ENCODE results near the gene MICA.
"Not testable (repeated sequence)": the region's sequence is repeated elsewhere in the genome, so short reads cannot be mapped to it uniquely, and the experiment has no call there.

MICA gene

DNA sequence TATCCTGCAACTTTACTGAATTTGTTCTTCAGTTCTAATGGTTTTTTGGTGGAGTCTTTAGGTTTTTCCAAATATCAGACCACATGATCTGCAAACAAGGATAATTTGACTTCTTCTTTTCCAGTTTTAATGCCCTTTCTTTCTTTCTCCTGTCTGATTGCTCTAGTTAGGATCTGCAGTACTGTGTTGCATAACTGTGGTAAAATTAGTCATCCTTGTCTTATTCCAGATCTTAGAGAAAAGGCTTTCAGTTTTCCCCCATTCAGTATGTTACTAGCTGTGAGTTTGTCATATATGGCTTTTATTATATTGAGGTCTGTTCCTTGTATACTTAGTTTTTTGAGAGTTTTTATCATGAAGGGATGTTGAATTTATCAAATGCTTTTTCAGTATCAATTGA is 4.3 kb downstream of the MICA start:
- in situ Hi-C loops (cut with HindIII; ENCODE audit: low sequenced_read_pairs): no loop called here

DNA sequence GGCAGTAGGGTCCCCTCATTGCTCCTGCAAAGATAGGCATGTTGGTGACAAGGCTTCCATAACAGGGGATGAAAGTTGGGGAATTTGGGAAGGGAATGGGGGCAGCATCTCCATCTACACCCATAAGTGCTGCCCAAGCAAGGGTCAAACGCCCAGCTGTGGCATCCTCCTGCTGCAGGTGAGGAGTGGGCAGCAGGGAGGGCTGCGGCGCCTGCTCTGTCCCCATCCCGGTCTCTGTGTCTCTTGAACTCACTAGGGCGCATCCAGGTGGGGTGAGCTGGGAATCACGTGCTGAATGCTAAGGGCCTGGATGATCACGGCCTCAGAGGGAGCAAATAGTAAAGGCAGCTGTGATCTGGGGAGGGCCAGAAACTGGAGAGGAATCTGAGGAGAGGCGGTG is 9.1 kb downstream of the MICA start:
- in situ Hi-C loops (cut with HindIII; ENCODE audit: low sequenced_read_pairs): no loop called here

GRCh38 chr6:31414148-31414770 is 10.9 kb downstream of the MICA start:
- in situ Hi-C loops (cut with HindIII; ENCODE audit: low sequenced_read_pairs): not testable (repeated sequence)

GRCh38 chr6:31414771-31415265 is 11.4 kb downstream of the MICA start:
- in situ Hi-C loops (cut with HindIII; ENCODE audit: low sequenced_read_pairs): no loop called here

DNA sequence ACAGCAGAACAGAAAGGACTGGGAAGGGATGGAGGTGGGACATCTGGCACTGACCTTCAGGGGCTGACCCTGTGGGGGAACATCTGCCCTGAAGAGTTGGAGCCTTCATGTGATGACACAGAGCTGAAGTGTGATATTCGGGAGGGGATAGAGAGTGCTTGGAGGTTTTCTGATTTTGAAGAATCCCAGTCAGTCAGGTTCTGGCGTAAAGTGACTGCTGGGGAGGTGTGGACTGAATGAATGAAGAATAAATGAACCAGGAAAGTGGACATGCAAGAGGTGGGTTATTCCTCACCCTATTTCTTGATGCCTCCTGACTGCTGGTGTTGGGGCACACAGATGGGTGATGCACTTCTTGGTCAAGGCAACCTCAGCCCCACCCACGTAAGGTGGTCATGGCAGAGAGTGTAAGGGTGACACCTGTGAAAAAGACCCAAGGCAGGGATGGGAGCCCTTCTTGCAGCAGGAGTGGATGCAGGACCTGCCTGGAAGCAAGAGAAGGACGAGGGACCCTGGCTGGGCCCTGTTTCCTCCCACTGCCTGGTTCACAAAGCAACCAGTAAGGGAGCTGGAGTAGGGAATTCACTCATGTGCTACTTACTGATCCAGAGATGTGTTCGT is 13.1 kb downstream of the MICA start:
- in situ Hi-C loops (cut with HindIII; ENCODE audit: low sequenced_read_pairs): no loop called here

GRCh38 chr6:31418251-31418650 is 14.9 kb downstream of the MICA start:
- in situ Hi-C loops (cut with HindIII; ENCODE audit: low sequenced_read_pairs): no loop called here

DNA sequence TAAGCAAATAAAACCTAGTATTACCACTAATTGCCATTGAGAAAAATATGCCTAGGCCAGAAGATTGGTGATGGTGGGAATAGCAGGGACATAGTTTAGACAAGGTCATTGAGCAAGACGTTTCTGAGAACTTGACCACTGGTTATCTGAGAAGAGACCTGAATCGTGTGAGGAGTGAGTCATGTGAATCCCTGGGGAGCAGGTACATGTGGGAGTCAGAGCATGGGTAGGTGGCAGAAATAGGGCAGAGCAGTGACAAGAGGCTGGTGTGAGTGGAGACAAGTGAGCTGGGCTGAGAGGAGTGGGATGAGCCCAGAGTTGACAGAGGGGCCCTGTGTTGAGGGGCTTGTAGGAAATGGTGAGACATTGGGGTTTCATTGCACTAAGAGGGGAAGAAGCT is 16.4 kb downstream of the MICA start:
- in situ Hi-C loops (cut with HindIII; ENCODE audit: low sequenced_read_pairs): no loop called here

GRCh38 chr6:31420546-31420945 is 17.2 kb downstream of the MICA start:
- in situ Hi-C loops (cut with HindIII; ENCODE audit: low sequenced_read_pairs): no loop called here

GRCh38 chr6:31422587-31422986 is 19.2 kb downstream of the MICA start:
- in situ Hi-C loops (cut with HindIII; ENCODE audit: low sequenced_read_pairs): no loop called here

DNA sequence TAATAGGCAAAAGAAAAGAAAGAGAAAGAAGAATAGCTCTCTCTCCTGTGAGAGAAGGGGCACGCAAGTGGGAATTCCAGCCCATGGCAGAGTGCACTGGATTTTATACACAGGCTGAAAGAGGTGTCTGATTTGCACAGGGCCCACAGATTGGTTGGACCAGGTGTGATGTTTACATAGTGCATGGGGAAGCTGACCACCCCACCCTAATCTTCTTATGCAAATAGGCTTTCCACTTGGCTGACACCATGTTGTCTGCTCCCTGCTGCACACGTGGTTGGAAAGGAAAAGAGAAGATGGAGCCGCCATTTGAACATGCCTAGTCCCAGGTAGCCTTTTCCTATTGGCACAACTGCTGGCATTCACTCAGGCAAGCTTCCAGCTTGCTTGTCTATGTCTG is 20.2 kb downstream of the MICA start:
- in situ Hi-C loops (cut with HindIII; ENCODE audit: low sequenced_read_pairs): no loop called here

DNA sequence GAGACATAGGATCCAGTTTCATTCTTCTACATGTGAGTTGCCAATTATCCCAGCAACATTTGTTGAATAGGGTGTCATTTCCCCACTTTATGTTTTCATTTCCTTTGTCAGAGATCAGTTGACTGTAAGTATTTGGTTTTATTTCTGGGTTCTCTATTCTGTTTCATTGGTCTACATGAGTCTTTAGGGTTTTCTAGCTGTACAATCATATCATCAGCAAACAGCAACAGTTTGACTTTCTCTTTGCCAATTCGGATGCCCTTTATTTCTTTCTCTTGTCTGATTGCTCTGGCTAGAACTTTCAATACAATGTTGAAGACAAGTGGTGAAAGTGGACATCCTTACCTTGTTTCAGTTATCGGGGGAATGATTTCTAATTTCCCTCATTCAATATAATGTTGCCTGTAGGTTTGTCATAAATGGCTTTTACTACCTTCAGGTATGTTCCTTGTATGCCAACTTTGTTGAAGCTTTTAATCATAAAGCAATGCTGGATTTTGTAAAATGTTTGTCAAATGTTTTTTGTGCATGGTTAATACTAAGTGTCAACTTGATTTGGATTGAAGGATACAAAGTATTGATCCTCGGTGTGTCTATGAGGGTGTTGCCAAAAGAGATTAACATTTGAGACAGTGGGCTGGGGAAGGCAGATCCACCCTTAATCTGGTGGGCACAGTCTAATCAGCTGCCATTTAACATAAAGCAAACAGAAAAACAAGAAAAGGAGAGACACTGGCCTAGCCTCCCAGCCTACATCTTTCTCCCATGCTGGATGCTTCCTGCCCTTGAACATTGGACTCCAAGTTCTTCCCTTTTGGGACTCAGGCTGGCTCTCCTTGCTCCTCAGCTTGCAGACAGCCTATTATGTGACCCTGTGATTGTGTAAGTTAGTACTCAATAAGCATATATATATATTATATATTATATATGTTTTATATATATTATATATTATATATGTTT is 23.3 kb downstream of the MICA start:
- in situ Hi-C loops (cut with HindIII; ENCODE audit: low sequenced_read_pairs): no loop called here

GRCh38 chr6:31430449-31430848 is 27.1 kb downstream of the MICA start:
- in situ Hi-C loops (cut with HindIII; ENCODE audit: low sequenced_read_pairs): no loop called here

DNA sequence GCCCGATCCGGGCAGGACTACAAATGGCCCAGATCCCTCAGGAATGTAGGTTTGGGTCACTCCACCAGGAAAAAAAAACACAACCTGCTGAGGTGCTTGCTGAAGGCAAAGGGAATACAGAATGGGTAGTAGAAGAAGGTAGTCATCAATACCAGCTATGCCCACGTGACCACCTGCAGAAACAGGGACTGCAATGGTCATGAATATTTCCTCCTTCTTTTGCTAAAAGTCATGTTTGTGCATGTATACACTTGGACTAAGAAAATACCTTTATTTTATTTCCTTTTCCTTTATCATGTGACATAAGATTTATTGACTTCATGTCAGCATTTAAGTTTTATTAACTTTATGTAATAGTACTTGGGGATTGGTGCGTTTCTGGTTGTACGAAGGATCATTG is 31.7 kb downstream of the MICA start:
- in situ Hi-C loops (cut with HindIII; ENCODE audit: low sequenced_read_pairs): not testable (repeated sequence)

GRCh38 chr6:31438222-31438621 is 34.8 kb downstream of the MICA start:
- in situ Hi-C loops (cut with HindIII; ENCODE audit: low sequenced_read_pairs): no loop called here

- in situ Hi-C loops (cut with HindIII; ENCODE audit: low sequenced_read_pairs): no loop called here
Measured at GRCh38 chr6:31438677-31439076, 35.3 kb downstream of the MICA start.

- in situ Hi-C loops (cut with HindIII; ENCODE audit: low sequenced_read_pairs): loop anchor here (5.0 kb wide), 1 partner anchor 41 kb away; no protein-coding TSS in a partner anchor
Measured at GRCh38 chr6:31441365-31442267, 38.2 kb downstream of the MICA start.

DNA sequence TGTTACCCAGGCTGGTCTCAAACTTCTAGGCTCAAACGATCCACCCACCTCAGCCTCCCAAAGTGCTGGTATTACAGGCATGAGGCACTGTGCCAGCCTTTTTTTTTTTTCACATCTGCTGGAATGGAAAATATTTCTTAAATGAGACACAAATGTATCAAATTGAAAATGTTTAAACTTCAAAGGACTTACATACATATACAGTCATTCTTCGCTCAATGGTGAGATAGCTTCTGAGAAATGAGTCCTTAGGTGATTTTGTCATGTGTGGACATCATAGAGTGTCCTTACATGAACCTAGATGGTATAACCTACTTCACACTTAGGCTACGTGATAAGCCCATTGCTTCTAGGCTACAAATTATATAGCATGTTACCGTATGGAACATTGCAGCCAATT is 43.1 kb downstream of the MICA start:
- in situ Hi-C loops (cut with HindIII; ENCODE audit: low sequenced_read_pairs): no loop called here

DNA sequence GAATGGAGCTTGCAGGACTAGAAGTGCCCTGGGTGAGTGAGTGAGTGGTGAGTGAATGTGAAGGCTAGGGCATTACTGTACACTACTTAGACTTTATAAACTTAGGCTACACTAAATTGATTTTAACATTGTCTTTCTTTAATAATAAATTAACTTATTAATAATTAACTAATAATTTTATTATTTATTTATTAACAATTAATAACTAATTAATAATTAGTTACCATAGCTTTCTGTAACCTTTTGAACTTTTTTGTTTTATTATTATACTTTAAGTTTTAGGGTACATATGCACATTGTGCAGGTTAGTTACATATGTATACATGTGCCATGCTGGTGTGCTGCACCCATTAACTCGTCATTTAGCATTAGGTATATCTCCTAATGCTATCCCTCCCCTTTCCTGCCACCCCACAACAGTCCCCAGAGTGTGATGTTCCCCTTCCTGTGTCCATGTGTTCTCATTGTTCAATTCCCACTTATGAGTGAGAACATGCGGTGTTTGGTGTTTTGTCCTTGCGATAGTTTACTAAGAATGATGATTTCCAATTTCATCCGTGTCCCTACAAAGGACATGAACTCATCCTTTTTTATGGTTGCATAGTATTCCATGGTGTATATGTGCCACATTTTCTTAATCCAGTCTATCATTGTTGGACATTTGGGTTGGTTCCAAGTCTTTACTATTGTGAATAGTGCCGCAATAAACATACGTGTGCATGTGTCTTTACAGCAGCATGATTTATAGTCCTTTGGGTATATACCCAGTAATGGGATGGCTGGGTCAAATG is 43.8 kb downstream of the MICA start:
- in situ Hi-C loops (cut with HindIII; ENCODE audit: low sequenced_read_pairs): not testable (repeated sequence)

DNA sequence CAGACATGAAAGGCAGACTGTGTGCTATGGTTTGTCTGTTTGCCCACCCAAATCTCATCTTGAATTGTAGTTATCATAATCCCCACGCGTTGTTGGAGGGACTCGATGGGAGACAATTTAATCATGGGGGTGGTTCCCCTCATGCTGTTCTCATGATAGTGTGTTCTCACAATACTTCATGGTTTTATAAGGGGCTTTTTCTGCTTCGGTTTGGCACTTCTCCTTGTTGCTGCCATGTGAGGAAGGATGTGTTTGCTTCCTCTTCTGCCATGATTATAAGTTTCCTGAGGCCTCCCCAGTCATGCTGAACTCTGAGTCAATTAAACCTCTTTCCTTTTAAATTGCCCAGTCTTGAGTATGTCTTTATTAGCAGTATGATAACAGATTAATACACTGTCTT is 47.4 kb downstream of the MICA start:
- in situ Hi-C loops (cut with HindIII; ENCODE audit: low sequenced_read_pairs): no loop called here

- in situ Hi-C loops (cut with HindIII; ENCODE audit: low sequenced_read_pairs): no loop called here
Measured at GRCh38 chr6:31452859-31453258, 49.5 kb downstream of the MICA start.
